ENCODE measurements around the gene TBC1D22A.

- no peak for TF ChIP-seq CTCF (IDR thresholded peaks at IDR 0.05; ENCODE audit: low read depth, low read length)
- TF ChIP-seq EZH2phosphoT487 (IDR thresholded peaks at IDR 0.05; ENCODE audit: low read depth), result no peak
Measured at GRCh38 chr22:46766611-46767010, 4.2 kb downstream of the TBC1D22A start.

All from OCI-LY3 (cell line).